T-helper 22 cell (primary cell): Measurements from ENCODE around the gene NEIL1.
"Not testable (repeated sequence)": the region's sequence is repeated elsewhere in the genome, so short reads cannot be mapped to it uniquely, and the experiment has no call there.

Source experiments
- DNase-seq: peaks from one replicate; pipeline ENCODE4 v3.0.0-alpha.2; 2020; ENCODE audit warnings: low read depth

Gene NEIL1

DNA sequence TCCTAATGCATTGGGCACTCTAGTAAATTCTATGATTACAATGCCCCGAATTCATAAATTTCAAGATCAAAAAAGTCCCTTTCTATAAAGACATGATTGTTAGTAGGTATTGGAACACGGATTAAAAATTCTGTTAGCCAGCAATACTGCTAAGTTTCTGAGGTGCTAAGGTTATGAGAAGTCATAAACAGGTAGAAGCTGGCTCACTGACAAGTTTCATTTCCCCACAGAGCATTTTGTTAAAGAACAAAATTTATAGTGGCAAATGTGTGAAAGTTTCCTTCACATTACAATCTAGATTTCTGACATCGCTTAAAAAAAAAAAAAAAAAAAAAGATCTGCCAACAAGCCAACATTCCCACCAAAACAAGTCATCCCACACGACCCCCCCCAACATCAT lies 33.9 kb downstream of the NEIL1 start:
- no peak for DNase-seq

DNA sequence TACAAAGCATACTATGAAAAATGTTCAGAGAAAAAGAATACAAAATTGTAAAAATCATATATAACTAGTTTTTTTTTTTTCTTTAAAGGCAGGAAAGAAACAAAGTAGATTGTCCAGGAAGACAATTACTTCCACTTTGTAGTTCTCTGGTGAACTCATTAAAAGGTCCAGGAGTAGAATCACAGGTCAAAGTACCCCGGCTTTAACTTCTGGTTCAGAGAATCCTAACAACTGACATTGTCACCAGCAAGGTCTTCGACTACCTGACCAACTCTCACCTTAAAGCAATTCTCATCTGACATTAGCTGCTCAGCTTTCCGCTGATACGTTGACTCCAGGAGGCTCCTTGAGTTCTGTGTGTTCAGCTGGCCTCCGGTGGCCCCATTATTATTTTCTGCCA lies 37.1 kb downstream of the NEIL1 start:
- not testable (repeated sequence) for DNase-seq

- DNase-seq: no peak
These were observed 43.0 kb downstream of the NEIL1 start for GRCh38 chr15:75389791-75390382.

DNA sequence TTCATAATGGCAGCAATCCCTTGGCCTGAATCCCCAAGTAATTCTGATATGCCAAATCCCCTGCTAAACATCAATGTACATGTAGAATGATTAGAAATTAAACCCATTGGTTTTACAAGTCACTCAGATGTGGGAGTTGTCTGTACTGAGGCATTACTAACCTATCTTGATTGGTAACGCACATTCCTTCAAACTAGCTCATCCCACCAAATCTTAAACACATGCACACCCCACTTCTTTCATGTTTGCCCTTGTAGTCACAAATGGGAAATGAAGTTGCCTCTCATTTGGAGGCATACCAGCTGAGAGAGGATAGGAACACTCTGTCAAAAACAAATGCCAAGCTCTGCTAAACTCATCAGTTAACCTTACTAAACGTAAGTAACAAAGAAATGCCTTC lies 50.7 kb downstream of the NEIL1 start:
- no peak for DNase-seq

DNA sequence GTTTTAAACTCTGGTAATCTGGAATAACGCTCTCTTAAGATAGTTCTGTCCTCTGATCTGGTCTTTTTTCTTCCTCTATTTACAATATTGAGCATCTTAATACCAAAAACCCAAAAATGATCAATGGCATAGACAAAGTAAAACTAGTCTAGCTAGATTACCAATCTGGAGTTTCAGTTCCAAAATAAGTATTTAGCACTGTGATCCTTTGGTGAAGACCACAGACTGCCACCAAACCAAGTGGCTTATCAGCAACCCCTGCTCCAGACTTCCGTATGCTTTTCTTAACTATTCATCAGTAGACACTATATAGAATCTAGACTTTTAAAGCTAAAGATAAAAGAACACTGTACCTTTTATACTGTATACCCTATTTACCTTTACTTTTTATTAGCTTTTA lies 57.1 kb downstream of the NEIL1 start:
- DNase-seq: no peak
